Panc1 (cell line): ENCODE data around the gene COL27A1. TPM values are rescaled to one million over a fixed set of nuclear protein-coding genes. Genes with fewer than 3 reads are reported as not detected.

Source experiments
- ATAC-seq: fragments of 200-7000 bp; cut with Tn5 transposase; 2 replicates; pipeline ENCODE4 v1.9.1; 2020; ENCODE audit warnings: mild to moderate bottlenecking, moderate library complexity
- BruUV-seq: library from RNA; stranded (reverse); fragments of 400-500 nt; replicated peaks from 2 replicates; lab custom pipeline; 2021; lab: Mats Ljungman, UMichigan
- CTCF ChIA-PET: fragments of 300-600 bp; sonication (Branson Sonifier 250); formaldehyde crosslinking; loops from one replicate; lab custom pipeline; 2022; ENCODE audit warnings: antibody characterized with exemption; lab: Charles Lee
- POLR2A ChIA-PET: fragments of 300-600 bp; sonication (Branson Sonifier 250); formaldehyde crosslinking; loops from one replicate; lab custom pipeline; 2022; ENCODE audit warnings: antibody characterized with exemption; lab: Charles Lee
- DNase-seq: peaks from one replicate; pipeline ENCODE4 v3.0.0-alpha.2; 2010; ENCODE audit warnings: low read depth, low spot score
- H3K27ac ChIP-seq: 2 replicates; pipeline ENCODE4 v1.5.1; 2011; ENCODE audit warnings: mild to moderate bottlenecking, low read length, inconsistent platforms
- H3K27me3 ChIP-seq: fragments of 200-500 bp; sonication (Bioruptor generic); 2 replicates; pipeline ENCODE4 v1.6.0; 2014; ENCODE audit warnings: low read length, inconsistent platforms; ENCODE audit not compliant: control insufficient read depth, insufficient read depth
- H3K36me3 ChIP-seq: fragments of 200-500 bp; sonication (Bioruptor generic); 2 replicates; pipeline ENCODE4 v1.5.1; 2014; ENCODE audit warnings: inconsistent platforms, mild to moderate bottlenecking, low read length, moderate library complexity; ENCODE audit not compliant: control insufficient read depth, insufficient read depth
- H3K4me1 ChIP-seq: 2 replicates; pipeline ENCODE4 v1.5.1; 2011; ENCODE audit warnings: inconsistent platforms, mild to moderate bottlenecking, low read length, moderate library complexity; ENCODE audit not compliant: control insufficient read depth, insufficient read depth
- H3K4me3 ChIP-seq, 2 experiments: 2 replicates each; pipeline ENCODE4 v1.5.1; 2011 to 2012; ENCODE audit warnings: low read depth in 2 of 2, low read length in 2 of 2, mild to moderate bottlenecking in 2 of 2, inconsistent platforms in 1 of 2, moderate library complexity in 1 of 2
- H3K9me3 ChIP-seq: fragments of 200-500 bp; sonication (Bioruptor generic); 2 replicates; pipeline ENCODE4 v1.5.1; 2014; ENCODE audit warnings: low read depth, mild to moderate bottlenecking, inconsistent platforms, low read length, moderate library complexity; ENCODE audit not compliant: control insufficient read depth, insufficient read depth
- POLR2AphosphoS5 ChIP-seq: IDR thresholded peaks from 2 replicates; pipeline ENCODE4 v1.6.1; 2012; ENCODE audit warnings: mild to moderate bottlenecking, low read depth, low read length, moderate library complexity
- REST ChIP-seq, 2 experiments: IDR thresholded peaks; 2 replicates each; pipeline ENCODE4 v1.6.1; 2011 to 2012; ENCODE audit warnings: low read depth in 2 of 2, control low read depth in 1 of 2, low read length in 1 of 2, mild to moderate bottlenecking in 1 of 2, moderate library complexity in 1 of 2; ENCODE audit not compliant: insufficient read depth in 1 of 2
- SIN3A ChIP-seq: IDR thresholded peaks from 2 replicates; pipeline ENCODE4 v1.6.1; 2012; ENCODE audit warnings: low read depth, mild to moderate bottlenecking, low read length, moderate library complexity, borderline replicate concordance; ENCODE audit not compliant: insufficient read depth
- TCF7L2 ChIP-seq: IDR thresholded peaks from 2 replicates; pipeline ENCODE4 v1.6.1; 2011; ENCODE audit warnings: mild to moderate bottlenecking, low read depth, low read length, inconsistent platforms
- in situ Hi-C: cut with HindIII; loops from 2 replicates; pipeline ENCODE4 v1.10.0; 2016; ENCODE audit warnings: low sequenced_read_pairs, low pct_unique_long_range_greater_than_20kb
- intact Hi-C: fragments of 100-400 bp; cut with micrococcal nuclease; formaldehyde crosslinking; loops from one replicate; pipeline ENCODE4 v1.10.0; 2022; ENCODE audit not compliant: unreplicated experiment
- total RNA-seq: library from RNA; stranded (reverse); gene quantifications from one replicate; pipeline ENCODE4 v1.2.1, GENCODE V29; 2021; ENCODE audit not compliant: unreplicated experiment
- TF ChIP-seq, protein P1 (sequence below): fragments of 450-650 bp; IDR thresholded peaks from 2 replicates; pipeline ENCODE4 v1.5.1; 2017; ENCODE audit warnings: mild to moderate bottlenecking

COL27A1 gene
- total RNA-seq, 1 experiment from 2014 or later, result 5.1 TPM

DNA sequence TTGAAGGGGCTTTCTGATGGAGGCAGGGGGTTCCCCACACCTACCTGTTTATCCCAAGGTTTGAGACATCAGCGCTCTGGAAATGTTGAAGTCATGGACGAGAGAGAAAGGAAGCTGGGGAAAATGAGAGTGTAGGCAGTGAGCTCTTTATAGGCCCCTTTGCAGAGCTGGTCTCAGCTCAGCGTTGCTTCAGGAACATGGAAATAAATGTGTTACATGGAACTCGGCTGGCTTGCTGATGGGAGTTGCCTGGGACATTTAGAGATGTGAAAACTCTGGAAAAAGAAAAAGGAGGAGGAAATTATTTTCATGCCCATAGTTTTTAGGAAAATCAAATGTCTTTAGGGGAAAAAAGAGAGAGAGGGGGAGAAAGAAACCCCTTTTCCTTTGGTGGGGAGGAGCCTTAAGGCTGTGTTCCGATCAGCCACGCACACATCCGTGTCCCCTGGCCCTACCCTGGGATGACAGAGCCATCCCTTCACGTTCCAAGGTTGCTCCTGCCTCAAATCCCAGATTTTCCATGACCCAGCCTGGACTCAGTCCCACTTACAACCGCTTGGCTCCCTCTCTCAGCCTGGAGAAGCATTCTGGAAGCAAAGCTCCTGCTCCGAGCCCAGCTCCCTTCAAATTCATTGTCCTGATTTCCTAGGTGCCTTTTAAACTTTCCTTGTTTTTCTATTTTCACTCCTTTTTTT is 78.3 kb downstream of the COL27A1 start:
- ATAC-seq (no peak), DNase-seq (no peak)
- intact Hi-C loops, result no loop called here
- TF ChIP-seq, protein P1, sequence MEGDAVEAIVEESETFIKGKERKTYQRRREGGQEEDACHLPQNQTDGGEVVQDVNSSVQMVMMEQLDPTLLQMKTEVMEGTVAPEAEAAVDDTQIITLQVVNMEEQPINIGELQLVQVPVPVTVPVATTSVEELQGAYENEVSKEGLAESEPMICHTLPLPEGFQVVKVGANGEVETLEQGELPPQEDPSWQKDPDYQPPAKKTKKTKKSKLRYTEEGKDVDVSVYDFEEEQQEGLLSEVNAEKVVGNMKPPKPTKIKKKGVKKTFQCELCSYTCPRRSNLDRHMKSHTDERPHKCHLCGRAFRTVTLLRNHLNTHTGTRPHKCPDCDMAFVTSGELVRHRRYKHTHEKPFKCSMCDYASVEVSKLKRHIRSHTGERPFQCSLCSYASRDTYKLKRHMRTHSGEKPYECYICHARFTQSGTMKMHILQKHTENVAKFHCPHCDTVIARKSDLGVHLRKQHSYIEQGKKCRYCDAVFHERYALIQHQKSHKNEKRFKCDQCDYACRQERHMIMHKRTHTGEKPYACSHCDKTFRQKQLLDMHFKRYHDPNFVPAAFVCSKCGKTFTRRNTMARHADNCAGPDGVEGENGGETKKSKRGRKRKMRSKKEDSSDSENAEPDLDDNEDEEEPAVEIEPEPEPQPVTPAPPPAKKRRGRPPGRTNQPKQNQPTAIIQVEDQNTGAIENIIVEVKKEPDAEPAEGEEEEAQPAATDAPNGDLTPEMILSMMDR, result no peak
- TF ChIP-seq REST (IDR thresholded peaks at IDR 0.05; ENCODE audit: insufficient read depth in 1 of 2, low read depth in 2 of 2, low read length in 1 of 2) (no peak), TCF7L2 (no peak), POLR2AphosphoS5 (no peak), SIN3A (no peak)
- BruUV-seq, result no TSS peak
- CTCF ChIA-PET, result interaction anchor here (0.7 kb wide), 1 partner anchor 79 kb away, joined by 5 read pairs; no protein-coding TSS in a partner anchor
- Histone ChIP-seq H3K9me3 (no peaks in the 10 kb centered on the region), H3K27ac (no peak overlapping the region), H3K4me1 (no peaks in the 10 kb centered on the region), H3K36me3 (no peaks in the 10 kb centered on the region), H3K27me3 (no peaks in the 10 kb centered on the region), H3K4me3 (no peak overlapping the region)
- POLR2A ChIA-PET, result no interaction called here
- in situ Hi-C loops, result no loop called here

- ChIA-PET POLR2A (interaction anchor here (0.6 kb wide), 1 partner anchor 26 kb away, joined by 3 read pairs; no protein-coding TSS in a partner anchor), CTCF (no interaction called here)
- TF ChIP-seq POLR2AphosphoS5 (no peak), TCF7L2 (no peak), SIN3A (no peak), REST (IDR thresholded peaks at IDR 0.05; ENCODE audit: insufficient read depth in 1 of 2, low read depth in 2 of 2, low read length in 1 of 2) (no peak)
- TF ChIP-seq, protein P1, result no peak
- intact Hi-C loops, result no loop called here
- Histone ChIP-seq H3K36me3 (no peaks in the 10 kb centered on the region), H3K27me3 (no peaks in the 10 kb centered on the region), H3K27ac (no peak overlapping the region), H3K9me3 (no peaks in the 10 kb centered on the region), H3K4me3 (no peak overlapping the region), H3K4me1 (no peaks in the 10 kb centered on the region)
- BruUV-seq, result no TSS peak
- in situ Hi-C loops, result no loop called here
- ATAC-seq, result no peak
- no peak for DNase-seq
Observed at GRCh38 chr9:114235033-114235661, 79.8 kb downstream of the COL27A1 start.
